Activated CD4-positive, CD25-positive, alpha-beta regulatory T cell treated with anti-CD3 and anti-CD28 coated beads, Interleukin-2, amount 50 U/mL, for 24 hours (primary cell): ENCODE measurements around the gene POLG2.

ENCODE experiments used
- ATAC-seq, 2 donors: fragments of 150-1000 bp; cut with Tn5 transposase; one replicate each; pipeline ENCODE4 v1.10.0; 2021; ENCODE audit warnings: mild to moderate bottlenecking in 1 of 2, moderate library complexity in 1 of 2

POLG2 gene

DNA sequence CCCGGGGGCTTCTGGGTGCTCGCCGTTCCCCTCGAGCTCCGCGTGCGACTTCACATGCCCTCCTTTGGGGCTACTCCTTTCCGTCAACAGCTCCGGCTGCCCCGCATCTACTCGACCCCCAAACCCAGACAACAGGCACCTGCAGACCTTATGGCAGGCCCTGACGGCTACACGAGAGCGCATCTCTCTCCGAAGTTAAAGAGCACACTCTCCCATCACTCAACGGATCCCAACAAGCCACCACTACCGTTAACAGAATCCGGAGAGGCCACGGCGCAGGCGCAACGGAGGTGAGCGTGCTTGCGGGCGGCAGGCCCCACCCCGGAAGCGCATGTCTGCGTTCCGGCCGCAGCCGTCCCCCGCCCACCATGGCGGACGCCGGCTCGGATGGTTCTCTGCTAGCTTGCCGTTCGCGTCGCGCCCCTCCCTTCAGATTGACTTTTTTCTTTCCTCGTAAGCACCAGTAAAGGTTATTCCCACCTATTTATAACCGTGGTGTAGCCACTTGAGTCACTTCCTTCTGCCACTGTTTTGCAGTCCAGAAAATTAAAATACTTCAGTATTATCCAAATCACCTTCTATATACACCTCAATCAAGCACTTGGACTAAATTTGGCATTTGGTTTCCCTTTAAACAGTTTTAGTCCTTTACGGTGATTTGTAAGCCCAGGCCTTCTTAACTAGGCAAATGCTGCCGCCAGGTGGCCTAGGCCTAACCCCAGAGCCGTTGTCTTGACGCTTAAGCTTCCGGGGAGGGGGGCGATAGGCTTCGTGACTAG, at the start of gene POLG2:
Gene POLG2 (minus strand): TSS at position 269 of the 779 bp plus-strand sequence. CDS start 86 bp downstream, at position 183.
- peak; percentile 80 to 81 for ATAC-seq

DNA sequence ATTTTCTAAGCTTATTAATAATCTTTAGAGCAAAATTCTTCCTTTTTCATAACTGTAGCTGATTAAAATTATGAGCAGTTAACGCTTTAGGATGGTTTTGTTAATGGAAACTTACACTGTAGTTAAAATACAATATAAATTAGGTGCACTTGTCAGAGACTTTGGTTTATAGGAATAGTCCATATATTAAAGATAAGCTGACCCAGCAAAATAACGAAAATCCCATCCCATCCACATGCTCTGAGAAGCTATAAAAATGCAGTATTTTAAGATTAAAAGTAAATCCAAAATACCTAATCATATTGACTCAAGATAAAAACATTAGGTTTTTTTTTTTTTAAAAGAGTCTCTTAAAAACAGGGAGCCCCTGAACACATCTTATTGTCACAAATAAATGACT, 47.9 kb upstream of the POLG2 start:
- no peak for ATAC-seq

DNA sequence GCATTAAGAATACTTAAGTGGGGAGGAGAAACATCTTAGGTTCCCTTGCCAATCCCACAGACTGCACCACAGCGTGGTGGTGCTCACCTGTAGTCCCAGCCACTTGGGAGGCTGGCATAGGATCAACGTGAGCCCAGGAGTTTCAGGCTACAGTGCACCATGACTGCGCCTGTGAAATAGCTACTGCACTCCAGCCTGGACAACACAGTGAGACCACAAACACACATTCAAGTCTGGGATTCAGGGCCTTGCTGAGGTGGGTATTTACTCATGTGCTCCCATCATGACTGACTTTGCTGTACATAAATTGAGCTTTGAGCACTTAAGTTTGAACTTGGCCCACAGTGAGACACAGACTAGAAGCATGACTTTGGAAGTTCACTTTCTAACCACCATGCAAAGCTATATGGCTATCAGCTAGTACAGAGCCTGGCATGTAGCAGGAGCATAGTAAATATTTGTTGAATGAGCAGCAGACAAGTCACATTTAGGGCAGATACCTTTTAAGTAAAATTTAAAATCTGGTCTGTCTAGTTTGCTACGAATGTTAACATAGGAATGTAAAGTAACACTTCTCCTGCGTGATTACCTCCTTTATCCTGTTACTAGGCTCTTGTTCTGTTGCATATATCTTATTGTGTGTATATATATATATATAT, 43.4 kb upstream of the POLG2 start:
- no peak for ATAC-seq

DNA sequence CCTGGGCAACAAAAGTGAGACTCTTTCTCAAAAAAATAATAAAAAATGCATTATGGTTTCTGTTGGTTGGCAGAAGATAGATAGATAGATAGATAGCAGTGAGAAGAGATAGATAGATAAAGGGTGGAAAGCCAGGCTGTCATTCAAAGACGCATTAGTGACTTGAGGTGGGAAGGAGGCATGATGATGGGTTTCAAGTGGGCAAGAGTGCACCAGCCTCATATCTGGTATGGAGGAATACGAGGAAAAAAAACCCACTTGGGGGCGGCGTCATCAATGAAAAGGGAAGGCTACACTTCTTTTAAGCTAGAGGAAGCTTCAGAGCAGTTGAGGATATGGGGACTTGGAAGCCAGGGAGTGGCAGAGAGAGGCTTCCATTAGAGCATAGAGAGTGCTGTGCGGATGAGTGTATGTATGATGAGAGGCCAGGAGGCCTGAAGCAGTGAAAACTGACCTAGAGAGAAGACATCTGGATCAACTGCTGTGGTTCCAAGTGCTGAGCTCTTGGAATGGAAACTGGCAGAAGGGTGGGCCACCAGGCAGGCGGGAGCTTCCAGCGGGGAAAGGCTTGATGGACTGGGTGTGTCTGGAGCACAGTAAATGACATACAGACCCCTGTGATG, 41.8 kb upstream of the POLG2 start:
- ATAC-seq, result no peak

DNA sequence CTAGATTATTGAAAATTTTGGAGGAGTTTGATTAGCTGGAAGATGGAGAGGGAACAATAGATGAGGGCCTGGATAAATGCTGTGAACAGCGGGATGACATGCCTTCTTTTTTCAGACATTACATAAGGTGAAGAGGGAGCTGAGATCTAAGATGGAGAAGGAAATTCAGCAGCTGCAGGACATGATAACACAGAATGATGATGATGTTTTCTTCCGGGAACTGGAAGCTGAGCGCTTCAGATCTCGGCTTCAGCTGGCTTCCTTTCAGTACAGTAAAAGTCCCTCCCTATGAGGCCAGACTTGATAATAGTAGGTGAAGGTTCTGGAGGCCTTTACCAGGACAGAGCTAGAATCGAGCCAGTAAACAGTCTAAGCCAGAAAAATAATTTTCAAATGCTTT, 40.6 kb upstream of the POLG2 start:
- ATAC-seq, result no peak

DNA sequence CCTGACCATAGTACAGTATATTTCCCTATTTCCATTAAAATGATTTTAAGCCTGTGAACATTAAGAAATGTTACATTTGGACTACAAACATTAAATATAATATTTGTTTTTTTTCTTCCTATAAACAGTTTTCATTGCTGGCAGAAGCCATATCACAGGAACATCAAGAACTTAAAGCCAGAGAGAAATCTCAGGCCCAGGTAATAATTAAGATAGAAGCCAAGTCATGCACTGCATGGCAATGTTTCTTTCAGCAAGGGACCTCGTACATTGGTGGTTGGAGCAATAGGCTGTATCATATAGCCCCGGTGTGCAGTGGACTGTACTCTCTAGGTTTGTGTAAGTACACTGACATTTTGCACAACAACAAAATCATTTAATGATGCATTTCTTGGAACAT, 40.1 kb upstream of the POLG2 start:
- no peak for ATAC-seq

DNA sequence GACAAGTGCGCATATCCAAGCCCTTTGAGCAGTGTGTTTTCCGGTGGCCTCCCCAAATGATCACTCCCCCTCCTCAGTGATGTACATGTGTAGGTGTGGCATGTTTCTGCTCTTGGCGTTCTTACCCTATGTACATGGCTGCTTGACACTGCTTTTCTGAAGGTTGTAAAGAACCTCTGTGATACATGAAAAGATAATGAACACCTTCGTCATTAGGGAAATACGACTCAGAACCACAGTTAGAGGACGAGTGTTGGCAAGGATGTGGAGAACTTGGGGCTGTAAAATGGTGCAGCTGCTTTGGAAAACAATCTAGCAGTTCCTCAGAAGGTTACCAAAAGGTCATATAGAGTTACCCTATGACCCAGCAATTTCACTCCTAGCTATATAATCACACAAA, 38.5 kb upstream of the POLG2 start:
- no peak for ATAC-seq

DNA sequence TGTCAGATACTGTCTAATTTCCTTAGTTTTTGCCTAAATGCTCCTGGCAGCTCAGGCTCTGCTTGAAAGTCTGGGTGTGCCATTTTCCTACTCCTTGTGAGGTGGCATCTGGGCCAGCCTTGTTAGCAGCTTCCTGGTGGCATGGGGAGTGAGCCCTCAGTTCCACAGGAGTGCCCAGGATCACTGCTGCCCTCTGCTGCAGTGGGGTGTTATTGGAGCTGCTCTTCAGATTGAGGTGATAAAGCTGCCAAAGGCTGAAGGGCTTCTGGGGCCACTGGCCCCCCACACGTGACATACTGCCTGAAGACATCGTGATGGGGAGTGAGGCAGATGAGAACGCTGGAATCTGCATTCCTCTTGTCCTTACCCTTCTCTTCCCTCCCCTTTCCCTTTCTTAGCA, 37.3 kb upstream of the POLG2 start:
- ATAC-seq, result no peak

DNA sequence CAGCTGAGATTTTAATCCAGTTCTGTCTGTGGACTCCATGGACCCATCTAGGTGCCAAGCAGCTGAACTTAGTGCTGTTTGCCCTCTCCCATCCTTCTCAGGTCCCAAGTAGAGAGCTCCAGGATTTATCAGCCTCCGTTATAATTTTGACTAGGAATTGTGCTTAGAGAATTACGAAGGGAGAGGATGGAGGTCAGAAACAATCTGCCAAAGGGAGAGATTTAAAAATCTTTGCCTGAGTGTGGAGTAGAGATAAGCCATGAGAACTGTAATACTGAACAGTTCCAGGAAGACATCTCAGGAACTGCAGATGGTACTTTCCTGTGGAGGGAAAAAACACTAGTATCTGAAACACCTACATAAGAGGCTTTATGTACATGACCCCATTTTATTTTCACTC, 36.9 kb upstream of the POLG2 start:
- no peak for ATAC-seq

DNA sequence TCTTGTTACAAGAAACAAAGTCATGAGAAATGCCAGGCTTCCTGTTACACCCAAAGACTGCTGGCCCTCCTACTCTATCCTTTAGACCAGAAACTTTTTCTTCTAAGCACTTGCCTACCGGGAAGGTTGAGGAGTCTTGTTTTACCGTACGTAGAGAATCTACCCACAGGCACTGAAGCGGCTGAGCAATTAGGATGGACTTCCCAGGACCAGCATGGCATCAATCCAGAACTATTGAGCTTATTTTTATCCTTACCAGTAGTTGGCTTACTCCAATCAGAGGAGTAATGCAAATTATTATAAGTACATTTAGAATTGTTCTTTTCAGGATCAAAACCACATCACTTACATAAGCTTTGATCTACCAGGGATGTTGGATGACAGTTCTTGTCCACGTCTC, 35.6 kb upstream of the POLG2 start:
- ATAC-seq, result no peak

DNA sequence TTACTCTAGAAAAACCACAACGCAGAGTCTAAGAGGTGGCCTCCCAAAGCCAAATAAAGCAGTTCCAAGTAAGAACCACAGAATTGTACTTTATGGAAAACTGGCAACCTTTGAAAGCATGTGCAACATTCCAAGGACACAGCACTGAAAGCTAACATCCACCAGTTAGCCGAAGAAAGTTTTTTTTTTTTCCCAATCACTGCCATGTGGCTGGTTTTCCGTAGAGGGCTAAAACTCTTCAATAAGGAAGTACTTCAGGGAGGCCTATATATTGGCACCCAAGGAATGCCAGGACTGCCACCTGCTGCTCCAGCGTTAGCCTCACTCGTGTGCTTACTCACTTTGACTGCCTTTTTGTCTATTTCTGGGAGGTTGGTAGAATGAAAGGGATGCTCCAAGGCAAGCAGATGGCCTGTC, 35.1 kb upstream of the POLG2 start:
- no peak for ATAC-seq

DNA sequence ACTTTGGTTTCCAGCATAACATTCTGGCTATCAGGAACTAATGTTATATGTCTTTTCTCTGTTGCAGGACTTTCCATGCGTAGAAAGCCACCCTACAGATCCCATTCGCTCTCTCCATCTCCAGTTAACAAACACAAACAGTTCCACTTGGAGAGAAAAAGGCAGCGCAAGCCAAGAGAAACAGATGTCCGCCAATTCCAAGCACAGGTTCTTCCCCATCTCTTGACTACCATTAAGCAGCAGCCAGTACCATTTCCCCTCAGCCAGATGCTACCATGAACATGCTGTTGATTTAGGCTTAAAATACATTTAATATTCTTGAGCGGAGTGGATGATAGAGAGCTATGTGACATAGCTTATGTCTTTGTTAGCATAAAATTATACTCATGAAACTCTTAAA, 32.4 kb upstream of the POLG2 start:
- no peak for ATAC-seq

DNA sequence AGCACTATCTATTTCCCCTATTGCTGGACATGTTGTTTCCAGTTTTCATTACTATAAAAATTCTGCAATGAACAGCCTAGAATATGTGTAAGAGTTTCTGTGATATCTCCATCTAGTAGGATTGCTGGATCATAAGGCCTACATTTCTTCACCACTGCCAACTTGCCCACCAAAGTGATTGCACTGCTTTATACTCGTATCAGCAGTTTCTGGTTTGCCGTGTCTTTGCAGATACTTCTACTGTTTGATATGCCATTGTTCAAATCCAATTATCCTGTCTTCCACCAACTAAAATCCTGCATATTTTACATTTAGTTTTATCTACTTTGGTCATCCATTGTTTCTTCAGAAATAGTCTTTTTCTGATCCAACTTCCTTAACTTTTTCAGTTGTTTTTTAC, 31.1 kb upstream of the POLG2 start:
- no peak for ATAC-seq

DNA sequence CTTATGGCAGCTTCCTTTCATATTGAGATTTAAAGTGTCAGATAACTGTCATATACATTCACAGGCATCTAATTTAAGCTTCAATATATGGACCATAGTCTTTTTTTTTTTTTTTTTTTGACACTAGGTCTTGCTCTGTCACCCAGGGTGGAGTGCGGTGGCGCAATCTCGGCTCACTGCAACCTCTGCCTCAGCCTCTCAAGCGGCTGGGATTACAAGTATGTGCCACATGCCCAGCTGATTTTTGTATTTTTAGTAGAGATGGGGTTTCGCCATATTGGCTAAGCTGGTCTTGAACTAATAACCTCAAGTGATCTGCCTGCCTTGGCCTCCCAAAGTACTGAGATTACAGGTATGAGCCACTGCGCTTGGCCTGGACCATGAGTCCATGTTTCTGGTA, 23.5 kb upstream of the POLG2 start:
- ATAC-seq, result no peak

DNA sequence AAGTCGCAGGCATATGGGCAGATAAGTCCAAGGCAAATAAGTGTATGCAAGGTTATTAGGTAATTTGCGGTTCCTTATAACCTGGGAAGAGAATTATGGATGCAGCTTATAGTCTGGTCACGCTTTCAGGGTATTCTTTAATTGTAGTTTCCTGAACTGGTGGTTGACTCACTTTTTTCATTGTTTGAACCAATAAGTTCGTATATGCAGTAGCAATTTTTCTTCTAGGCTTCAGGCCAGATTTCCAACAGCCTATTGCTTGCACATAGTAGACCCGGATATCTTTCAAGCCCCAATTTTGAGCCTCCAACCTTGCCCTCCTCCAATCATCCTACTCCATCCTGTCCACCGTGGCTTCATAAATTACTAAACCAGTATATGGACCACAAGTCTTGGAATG, 22.7 kb upstream of the POLG2 start:
- ATAC-seq, result no peak

DNA sequence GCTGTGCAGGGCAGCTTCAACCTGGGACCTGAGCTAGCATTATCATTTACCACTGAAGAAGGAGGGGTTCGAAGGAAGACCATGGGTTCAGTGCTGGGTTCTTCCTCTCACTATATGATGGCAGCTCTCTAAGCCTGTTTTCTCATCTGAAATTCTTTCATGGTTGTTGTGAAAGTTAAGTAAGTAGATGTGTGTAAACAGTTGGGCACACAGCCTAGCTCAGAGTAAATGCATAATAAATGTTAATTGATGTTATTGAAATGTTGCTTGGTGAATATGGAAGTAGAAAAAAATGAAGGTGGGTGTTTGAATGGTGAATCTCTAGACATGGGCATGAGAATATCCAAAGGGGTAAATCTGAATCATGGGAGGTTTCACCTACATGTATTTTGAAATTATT, 19.0 kb upstream of the POLG2 start:
- no peak for ATAC-seq

DNA sequence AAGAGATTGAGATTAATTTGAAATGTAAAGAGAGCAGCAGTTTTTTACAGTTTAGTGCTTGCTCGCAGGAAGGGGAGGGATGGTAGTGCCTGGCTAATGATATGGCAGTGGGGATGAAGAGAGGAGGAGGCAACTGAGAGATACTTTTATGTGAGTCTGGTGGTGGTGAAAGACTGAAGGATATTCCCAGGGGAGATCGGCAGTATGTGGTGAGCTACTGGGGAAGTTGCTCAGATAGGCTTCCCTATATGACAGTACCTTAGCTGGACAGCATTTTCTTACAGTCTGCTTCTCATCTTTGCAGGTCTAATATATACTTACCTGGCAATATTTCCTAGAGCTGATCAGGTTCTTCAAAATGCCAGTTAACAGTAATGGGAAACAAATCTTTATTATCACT, 18.6 kb upstream of the POLG2 start:
- no peak for ATAC-seq

DNA sequence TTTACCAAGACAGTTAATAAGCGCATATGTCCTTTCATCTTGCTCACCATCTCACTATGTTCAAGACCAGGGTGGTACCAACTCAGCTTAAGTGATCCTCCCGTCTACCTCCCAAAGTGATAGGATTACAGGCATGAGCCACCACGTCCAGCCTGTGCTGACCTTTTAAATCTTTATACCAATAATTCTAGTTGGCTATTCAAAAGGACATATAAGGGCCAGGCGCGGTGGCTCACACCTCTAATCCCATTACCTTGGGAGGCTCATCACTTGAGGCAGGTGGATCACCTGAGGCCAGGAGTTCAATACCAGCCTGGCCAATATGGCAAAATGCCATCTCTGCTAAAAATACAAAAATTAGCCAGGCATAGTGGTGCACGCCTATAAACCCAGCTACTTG, 12.3 kb upstream of the POLG2 start:
- ATAC-seq, result no peak

DNA sequence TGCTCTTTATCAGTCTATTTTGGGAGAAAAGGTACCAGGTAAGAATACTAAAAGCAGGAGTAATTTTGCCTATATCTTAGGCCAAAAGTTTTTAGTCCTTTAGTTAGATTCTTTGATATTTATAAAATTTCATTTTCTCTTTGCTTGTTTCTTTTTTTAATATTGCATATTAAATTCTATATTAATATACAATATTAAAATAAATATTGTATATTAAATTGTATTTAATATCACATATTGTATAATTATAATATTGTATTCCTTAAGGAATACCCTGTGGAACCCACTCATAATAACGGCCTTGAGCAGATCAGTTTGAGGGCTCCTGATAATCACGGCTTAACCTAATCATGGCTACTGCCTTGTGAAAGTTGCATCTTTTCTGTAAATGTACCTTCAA, 11.8 kb upstream of the POLG2 start:
- ATAC-seq, result no peak

DNA sequence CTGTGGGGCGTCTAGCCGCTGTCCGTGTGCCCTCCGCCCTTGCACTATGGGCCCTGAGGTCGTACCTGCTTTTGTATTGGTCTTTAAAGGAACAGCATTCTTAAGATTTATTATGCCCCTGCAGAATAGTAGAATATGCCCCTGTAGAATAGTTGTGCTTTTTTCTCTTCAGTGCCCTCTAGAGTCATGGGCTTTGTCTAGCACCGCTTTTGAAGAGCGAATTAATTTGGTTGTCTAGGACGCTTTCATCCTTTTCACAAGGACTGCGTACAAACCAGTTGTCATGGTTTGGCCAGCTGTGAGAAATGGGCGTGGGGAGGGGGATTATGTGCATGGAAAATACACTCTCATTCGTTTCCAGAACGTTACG, 10.5 kb upstream of the POLG2 start:
- ATAC-seq, result peak; percentile 18 to 19

DNA sequence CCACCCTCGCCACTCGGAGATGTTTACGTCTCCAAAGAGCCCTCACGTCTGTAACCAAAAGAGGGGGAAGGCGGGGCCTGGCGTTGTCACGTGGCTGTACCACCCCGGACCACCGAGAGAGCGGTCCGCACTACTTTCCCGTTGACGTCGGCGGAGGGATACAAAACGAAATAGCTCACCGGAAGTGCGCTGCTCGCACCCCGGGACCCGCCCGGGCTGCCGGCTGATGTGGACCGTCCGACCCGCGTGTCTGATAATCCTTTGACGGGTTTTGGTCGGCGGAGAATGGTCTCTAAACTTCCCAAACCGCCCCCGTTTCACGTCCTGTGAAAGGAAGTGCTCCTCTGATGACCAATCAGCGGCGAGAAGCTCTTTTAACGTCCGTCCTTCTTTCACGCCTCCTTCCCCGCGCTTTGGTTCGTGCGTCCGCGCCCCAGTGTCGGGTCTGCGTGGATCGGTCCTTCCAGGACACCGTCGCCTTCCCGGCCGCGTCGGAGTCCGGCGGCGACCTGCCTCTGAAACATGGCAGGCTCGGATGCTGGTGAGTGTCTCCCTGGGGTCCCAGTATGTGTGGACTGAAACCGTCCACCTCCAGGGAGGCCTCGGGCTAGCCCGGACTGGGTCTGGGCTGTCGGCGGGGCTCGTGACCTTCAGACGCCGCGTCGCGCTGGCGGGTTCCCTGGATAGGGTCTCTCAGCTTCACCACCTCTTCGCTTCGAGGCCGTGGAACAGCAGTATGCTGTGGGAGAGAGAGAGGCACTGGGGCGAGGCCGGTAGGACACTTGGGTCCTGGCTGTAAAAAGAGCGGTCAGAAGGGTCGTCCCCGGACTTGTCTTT, 9.9 kb upstream of the POLG2 start, which contains the start of gene CEP95:
Gene CEP95 (plus strand): TSS at position 402 of the 837 bp plus-strand sequence. CDS start 121 bp downstream, at position 523.
- ATAC-seq, result peak; percentile 58 to 63

DNA sequence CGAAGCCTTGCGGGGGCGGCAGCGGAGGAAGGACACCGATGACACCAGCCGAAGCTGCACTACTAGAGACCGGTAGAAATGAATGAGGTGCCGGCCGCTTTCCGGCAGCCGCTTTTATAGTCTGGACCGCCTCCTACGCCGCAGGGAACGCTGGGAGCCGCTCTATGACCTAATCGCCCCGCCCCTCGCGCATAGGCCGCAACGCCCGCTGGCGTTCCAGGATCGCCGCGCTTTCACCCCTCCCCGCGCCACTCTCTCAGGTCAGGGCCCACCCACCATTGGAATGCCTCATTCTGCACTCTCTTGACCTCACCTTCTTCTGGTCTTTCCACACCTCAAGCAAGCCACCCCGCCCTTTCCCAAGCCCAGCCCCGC, 9.3 kb upstream of the POLG2 start, which contains the start of gene DDX5:
Gene DDX5 (minus strand): TSS at position 89 of the 375 bp plus-strand sequence. CDS start 170 bp downstream, outside the sequence.
- peak; percentile 57 to 63 for ATAC-seq
